GM12878 (cell line): ENCODE data around the gene USP25. TPM values are rescaled to one million over a fixed set of nuclear protein-coding genes. Genes with fewer than 3 reads are reported as not detected.

Source experiments
- ATAC-seq: fragments of 200-7000 bp; cut with Tn5 transposase; 3 replicates; pipeline ENCODE4 v1.9.1; 2020; ENCODE audit warnings: mild to moderate bottlenecking, moderate library complexity
- BruUV-seq: library from RNA; stranded (reverse); fragments of 400-500 nt; replicated peaks from 2 replicates; lab custom pipeline; 2021; lab: Mats Ljungman, UMichigan
- CTCF ChIA-PET: fragments of 300-600 bp; sonication (Branson Sonifier 250); formaldehyde crosslinking; extraction: SDS; loops from one replicate; lab custom pipeline; 2021; ENCODE audit warnings: inconsistent platforms; lab: Yijun Ruan, JAX
- POLR2A ChIA-PET: fragments of 350-600 bp; formaldehyde crosslinking; extraction: SDS; loops from one replicate; lab custom pipeline; 2021; ENCODE audit warnings: inconsistent platforms; lab: Charles Lee
- RAD21 ChIA-PET: fragments of 300-600 bp; sonication (Branson Sonifier 250); formaldehyde crosslinking; loops from one replicate; lab custom pipeline; 2023; ENCODE audit warnings: antibody characterized with exemption; ENCODE audit not compliant: unreplicated experiment; lab: Charles Lee
- SMC1A ChIA-PET: fragments of 300-600 bp; sonication (Branson Sonifier 250); formaldehyde crosslinking; loops from one replicate; lab custom pipeline; 2023; ENCODE audit not compliant: unreplicated experiment, uncharacterized antibody; lab: Charles Lee
- DNase-seq: peaks from one replicate; pipeline ENCODE4 v3.0.0-alpha.2; 2011; ENCODE audit warnings: low read depth, low spot score
- FAIRE-seq: peaks from 3 replicates; lab custom pipeline; 2011; peaks lifted over from hg19 to GRCh38; lab: Jason Lieb, UNC
- H2AFZ ChIP-seq: 2 replicates; pipeline ENCODE4 v1.6.0; 2011; ENCODE audit warnings: low read depth, low read length, control low read depth; ENCODE audit not compliant: control insufficient read depth
- H3K27ac ChIP-seq: 2 replicates; pipeline ENCODE4 v1.5.1; 2011; ENCODE audit warnings: control low read depth; ENCODE audit not compliant: control insufficient read depth, insufficient read depth
- H3K27me3 ChIP-seq, 2 experiments: replicated peaks in 1 of 2; 2 replicates each; pipeline versions ENCODE4 v1.6.0 to v1.6.1; 2011; ENCODE audit warnings: low read length in 1 of 2; ENCODE audit not compliant: control insufficient read depth in 2 of 2, insufficient read depth in 2 of 2
- H3K36me3 ChIP-seq, 2 experiments: 2 replicates each; pipeline ENCODE4 v1.5.1; 2011; ENCODE audit warnings: low read length in 1 of 2; ENCODE audit not compliant: control insufficient read depth in 2 of 2, insufficient read depth in 2 of 2
- H3K4me1 ChIP-seq: 2 replicates; pipeline ENCODE4 v1.6.1; 2011; ENCODE audit warnings: mild to moderate bottlenecking, low read length, moderate library complexity, mixed read lengths; ENCODE audit not compliant: control insufficient read depth, insufficient read depth
- H3K4me2 ChIP-seq: 2 replicates; pipeline ENCODE4 v1.6.0; 2011; ENCODE audit warnings: control low read depth; ENCODE audit not compliant: control insufficient read depth, insufficient read depth
- H3K4me3 ChIP-seq: fragments of 200-600 bp; sonication (generic); 2 replicates; pipeline ENCODE4 v1.5.1; 2016
- H3K79me2 ChIP-seq: 2 replicates; pipeline ENCODE4 v1.6.0; 2011; ENCODE audit warnings: low read length; ENCODE audit not compliant: control insufficient read depth, insufficient read depth
- H3K9ac ChIP-seq: 2 replicates; pipeline ENCODE4 v1.8.0; 2011; ENCODE audit warnings: low read length, control low read depth, mixed read lengths; ENCODE audit not compliant: control insufficient read depth, insufficient read depth
- H3K9me3 ChIP-seq: replicated peaks from 3 replicates; pipeline ENCODE4 v1.5.1; 2011; ENCODE audit warnings: mild to moderate bottlenecking, low read length; ENCODE audit not compliant: control insufficient read depth, insufficient read depth
- H4K20me1 ChIP-seq: 2 replicates; pipeline ENCODE4 v1.6.0; 2011; ENCODE audit not compliant: control insufficient read depth, insufficient read depth
- ASH2L ChIP-seq: fragments of 300-600, 200-600 bp; sonication (generic); IDR thresholded peaks from 2 replicates; pipeline ENCODE4 v1.6.1; 2017; ENCODE audit warnings: low read depth, mild to moderate bottlenecking, borderline replicate concordance
- FOXK2 ChIP-seq: fragments of 450-650 bp; IDR thresholded peaks from 2 replicates; pipeline ENCODE4 v1.6.1; 2017; ENCODE audit warnings: mild to moderate bottlenecking, moderate library complexity
- KDM1A ChIP-seq: fragments of 200-600 bp; sonication (generic); IDR thresholded peaks from 2 replicates; pipeline ENCODE4 v1.6.1; 2016; ENCODE audit warnings: borderline replicate concordance
- NFIC ChIP-seq: IDR thresholded peaks from 2 replicates; pipeline ENCODE4 v1.6.1; 2012; ENCODE audit warnings: low read depth, mild to moderate bottlenecking, inconsistent platforms, low read length, moderate library complexity
- NR2F1 ChIP-seq: fragments of 450-650 bp; conservative IDR thresholded peaks from 2 replicates; pipeline ENCODE4 v1.6.1; 2017; ENCODE audit warnings: mild to moderate bottlenecking
- RCOR1 ChIP-seq: conservative IDR thresholded peaks from 2 replicates; pipeline ENCODE4 v1.6.1; 2012; ENCODE audit warnings: low read depth, low read length, improper control_type of control experiment
- TBL1XR1 ChIP-seq: IDR thresholded peaks from 2 replicates; pipeline ENCODE4 v1.6.1; 2012; ENCODE audit warnings: low read depth, low read length, improper control_type of control experiment
- WGBS: methylation state at CpG from one replicate; pipeline ENCODE4 v1.1.6; 2016; ENCODE audit warnings: low lambda C conversion rate; ENCODE audit not compliant: insufficient replicate concordance, insufficient coverage; ENCODE audit errors: missing lambda C conversion rate; 5-methylcytosine and 5-hydroxymethylcytosine counted together
- in situ Hi-C: fragments of 300-500 bp; cut with MboI; formaldehyde crosslinking; loops from 9 replicates; pipeline ENCODE4 v1.14.3; 2018; ENCODE audit warnings: mixed read lengths
- intact Hi-C: fragments of 100-400 bp; cut with micrococcal nuclease; formaldehyde crosslinking; loops from one replicate; pipeline ENCODE4 v1.14.2; 2022; ENCODE audit not compliant: unreplicated experiment
- polyA plus RNA-seq, 11 experiments: library from polyadenylated mRNA; depleted of rRNA in 4 of 11; unstranded in 6 of 11; stranded (reverse) in 5 of 11; fragments of >200 nt; fragmentation: Nextera tagmentation in 4 of 11; fragmentation: Illumina TruSeq in 1 of 11; extraction: Ambion mirVana in 4 of 11; extraction: Trizol in 1 of 11; gene quantifications; 1 replicate in 1 of 11; 2 replicates in 10 of 11; pipeline versions ENCODE4 v1.2.1 to v1.2.3, GENCODE V29; 2011 to 2016; ENCODE audit warnings: inconsistent platforms in 2 of 11, missing spikeins in 2 of 11, low read depth in 1 of 11
- total RNA-seq, 4 experiments: library from RNA; depleted of rRNA in 3 of 4; stranded (reverse); fragments of >200 nt in 3 of 4; fragmentation: Illumina TruSeq in 1 of 4; extraction: Trizol in 1 of 4; gene quantifications; 2 replicates each; pipeline versions ENCODE4 v1.2.1 to v1.2.3, GENCODE V29; 2013 to 2021
- TF ChIP-seq, protein P1 (sequence below): fragments of 450-650 bp; IDR thresholded peaks from 2 replicates; pipeline ENCODE4 v1.6.1; 2017; ENCODE audit warnings: mild to moderate bottlenecking, moderate library complexity
- TF ChIP-seq, protein P2 (sequence below): fragments of 450-650 bp; IDR thresholded peaks from 2 replicates; pipeline ENCODE4 v1.6.1; 2016; ENCODE audit warnings: mild to moderate bottlenecking
- TF ChIP-seq, protein P3 (sequence below): fragments of 450-650 bp; IDR thresholded peaks from 2 replicates; pipeline ENCODE4 v1.6.1; 2017; ENCODE audit warnings: antibody characterized with exemption, mild to moderate bottlenecking, moderate library complexity
- TF ChIP-seq, protein P4 (sequence below): IDR thresholded peaks from 2 replicates; pipeline ENCODE4 v1.6.1; 2011; ENCODE audit warnings: low read depth, mild to moderate bottlenecking, low read length, moderate library complexity, borderline replicate concordance; ENCODE audit errors: extremely low read depth

USP25 gene
- total and polyA plus RNA-seq, 10 of the 15 experiments (the other 5 are each of a cell fraction or from before 2014, with no cell fraction given): 1.5 to 31.3 (median 23.4) TPM

DNA sequence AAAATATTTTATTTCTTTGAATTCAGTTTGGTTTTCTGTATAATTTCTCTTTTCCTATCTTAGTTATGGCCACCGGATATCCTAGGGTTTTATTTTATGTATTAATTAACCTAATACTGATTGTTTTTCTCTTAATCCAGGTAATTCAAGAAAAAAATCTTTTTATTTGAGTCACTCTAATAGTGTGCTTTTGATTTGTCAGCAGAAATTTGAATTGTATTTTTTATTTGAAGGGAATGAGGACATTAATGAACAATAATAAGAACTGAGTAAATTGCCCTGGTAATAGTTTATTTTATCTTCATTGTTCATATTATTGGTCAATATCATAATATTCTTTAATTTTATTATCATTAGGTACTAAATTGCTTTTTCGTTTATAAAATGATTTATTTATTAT, 120.1 kb downstream of the USP25 start (continued):
- TF ChIP-seq TBL1XR1 (no peak), NR2F1 (no peak), ASH2L (no peak), FOXK2 (no peak), RCOR1 (no peak)

DNA sequence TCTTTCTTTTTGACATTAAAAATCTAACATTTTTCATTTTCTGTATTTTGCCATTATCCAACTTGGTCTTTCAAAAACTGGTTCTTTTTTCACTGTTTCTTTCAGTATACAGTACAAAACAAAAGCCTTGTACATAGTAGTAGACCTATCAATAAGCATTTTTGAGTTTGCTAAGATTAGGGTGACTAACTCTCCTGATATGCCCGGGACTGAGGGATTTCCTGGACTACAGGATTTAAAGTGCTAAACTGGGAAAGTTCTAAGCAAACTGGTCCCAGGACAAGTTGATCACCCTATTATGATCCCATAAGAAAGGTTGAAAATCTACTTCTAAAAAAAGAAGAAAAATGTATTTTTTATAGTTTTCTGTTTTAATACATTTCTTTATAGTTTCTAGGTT, 120.9 kb downstream of the USP25 start:
- Histone ChIP-seq H3K9me3 (no peaks in the 10 kb centered on the region), H4K20me1 (no peaks in the 10 kb centered on the region), H3K27ac (no peak overlapping the region), H3K4me2 (no peak overlapping the region), H3K9ac (no peak overlapping the region), H3K4me3 (no peak overlapping the region), H3K36me3 (peaks cover 0 to 2% of the 10 kb centered on the region in 2 experiments; a peak in 1 of 4 replicates), H2AFZ (no peak overlapping the region), H3K4me1 (no peaks in the 10 kb centered on the region), H3K27me3 (no peaks in the 10 kb centered on the region), H3K79me2 (no peaks in the 10 kb centered on the region)
- WGBS: 100% methylated on average over 1 of the region's 1 CpG
- no TSS peak for BruUV-seq
- intact Hi-C loops (no loop called here), in situ Hi-C loops (no loop called here)
- ChIA-PET CTCF (no interaction called here), POLR2A (no interaction called here), SMC1A (no interaction called here), RAD21 (no interaction called here)
- no peak for ATAC-seq
- DNase-seq: no peak
- TF ChIP-seq, protein P1, sequence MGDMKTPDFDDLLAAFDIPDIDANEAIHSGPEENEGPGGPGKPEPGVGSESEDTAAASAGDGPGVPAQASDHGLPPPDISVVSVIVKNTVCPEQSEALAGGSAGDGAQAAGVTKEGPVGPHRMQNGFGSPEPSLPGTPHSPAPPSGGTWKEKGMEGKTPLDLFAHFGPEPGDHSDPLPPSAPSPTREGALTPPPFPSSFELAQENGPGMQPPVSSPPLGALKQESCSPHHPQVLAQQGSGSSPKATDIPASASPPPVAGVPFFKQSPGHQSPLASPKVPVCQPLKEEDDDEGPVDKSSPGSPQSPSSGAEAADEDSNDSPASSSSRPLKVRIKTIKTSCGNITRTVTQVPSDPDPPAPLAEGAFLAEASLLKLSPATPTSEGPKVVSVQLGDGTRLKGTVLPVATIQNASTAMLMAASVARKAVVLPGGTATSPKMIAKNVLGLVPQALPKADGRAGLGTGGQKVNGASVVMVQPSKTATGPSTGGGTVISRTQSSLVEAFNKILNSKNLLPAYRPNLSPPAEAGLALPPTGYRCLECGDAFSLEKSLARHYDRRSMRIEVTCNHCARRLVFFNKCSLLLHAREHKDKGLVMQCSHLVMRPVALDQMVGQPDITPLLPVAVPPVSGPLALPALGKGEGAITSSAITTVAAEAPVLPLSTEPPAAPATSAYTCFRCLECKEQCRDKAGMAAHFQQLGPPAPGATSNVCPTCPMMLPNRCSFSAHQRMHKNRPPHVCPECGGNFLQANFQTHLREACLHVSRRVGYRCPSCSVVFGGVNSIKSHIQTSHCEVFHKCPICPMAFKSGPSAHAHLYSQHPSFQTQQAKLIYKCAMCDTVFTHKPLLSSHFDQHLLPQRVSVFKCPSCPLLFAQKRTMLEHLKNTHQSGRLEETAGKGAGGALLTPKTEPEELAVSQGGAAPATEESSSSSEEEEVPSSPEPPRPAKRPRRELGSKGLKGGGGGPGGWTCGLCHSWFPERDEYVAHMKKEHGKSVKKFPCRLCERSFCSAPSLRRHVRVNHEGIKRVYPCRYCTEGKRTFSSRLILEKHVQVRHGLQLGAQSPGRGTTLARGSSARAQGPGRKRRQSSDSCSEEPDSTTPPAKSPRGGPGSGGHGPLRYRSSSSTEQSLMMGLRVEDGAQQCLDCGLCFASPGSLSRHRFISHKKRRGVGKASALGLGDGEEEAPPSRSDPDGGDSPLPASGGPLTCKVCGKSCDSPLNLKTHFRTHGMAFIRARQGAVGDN: no peak
- TF ChIP-seq, protein P2, sequence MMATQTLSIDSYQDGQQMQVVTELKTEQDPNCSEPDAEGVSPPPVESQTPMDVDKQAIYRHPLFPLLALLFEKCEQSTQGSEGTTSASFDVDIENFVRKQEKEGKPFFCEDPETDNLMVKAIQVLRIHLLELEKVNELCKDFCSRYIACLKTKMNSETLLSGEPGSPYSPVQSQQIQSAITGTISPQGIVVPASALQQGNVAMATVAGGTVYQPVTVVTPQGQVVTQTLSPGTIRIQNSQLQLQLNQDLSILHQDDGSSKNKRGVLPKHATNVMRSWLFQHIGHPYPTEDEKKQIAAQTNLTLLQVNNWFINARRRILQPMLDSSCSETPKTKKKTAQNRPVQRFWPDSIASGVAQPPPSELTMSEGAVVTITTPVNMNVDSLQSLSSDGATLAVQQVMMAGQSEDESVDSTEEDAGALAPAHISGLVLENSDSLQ: no peak
- TF ChIP-seq KDM1A (no peak), NFIC (no peak)
- TF ChIP-seq, protein P3, sequence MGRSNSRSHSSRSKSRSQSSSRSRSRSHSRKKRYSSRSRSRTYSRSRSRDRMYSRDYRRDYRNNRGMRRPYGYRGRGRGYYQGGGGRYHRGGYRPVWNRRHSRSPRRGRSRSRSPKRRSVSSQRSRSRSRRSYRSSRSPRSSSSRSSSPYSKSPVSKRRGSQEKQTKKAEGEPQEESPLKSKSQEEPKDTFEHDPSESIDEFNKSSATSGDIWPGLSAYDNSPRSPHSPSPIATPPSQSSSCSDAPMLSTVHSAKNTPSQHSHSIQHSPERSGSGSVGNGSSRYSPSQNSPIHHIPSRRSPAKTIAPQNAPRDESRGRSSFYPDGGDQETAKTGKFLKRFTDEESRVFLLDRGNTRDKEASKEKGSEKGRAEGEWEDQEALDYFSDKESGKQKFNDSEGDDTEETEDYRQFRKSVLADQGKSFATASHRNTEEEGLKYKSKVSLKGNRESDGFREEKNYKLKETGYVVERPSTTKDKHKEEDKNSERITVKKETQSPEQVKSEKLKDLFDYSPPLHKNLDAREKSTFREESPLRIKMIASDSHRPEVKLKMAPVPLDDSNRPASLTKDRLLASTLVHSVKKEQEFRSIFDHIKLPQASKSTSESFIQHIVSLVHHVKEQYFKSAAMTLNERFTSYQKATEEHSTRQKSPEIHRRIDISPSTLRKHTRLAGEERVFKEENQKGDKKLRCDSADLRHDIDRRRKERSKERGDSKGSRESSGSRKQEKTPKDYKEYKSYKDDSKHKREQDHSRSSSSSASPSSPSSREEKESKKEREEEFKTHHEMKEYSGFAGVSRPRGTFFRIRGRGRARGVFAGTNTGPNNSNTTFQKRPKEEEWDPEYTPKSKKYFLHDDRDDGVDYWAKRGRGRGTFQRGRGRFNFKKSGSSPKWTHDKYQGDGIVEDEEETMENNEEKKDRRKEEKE: no peak
- TF ChIP-seq, protein P4, sequence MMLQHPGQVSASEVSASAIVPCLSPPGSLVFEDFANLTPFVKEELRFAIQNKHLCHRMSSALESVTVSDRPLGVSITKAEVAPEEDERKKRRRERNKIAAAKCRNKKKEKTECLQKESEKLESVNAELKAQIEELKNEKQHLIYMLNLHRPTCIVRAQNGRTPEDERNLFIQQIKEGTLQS: no peak
- no peak for FAIRE-seq
